Stimulated activated naive CD8-positive, alpha-beta T cell treated with anti-CD3 and anti-CD28 coated beads, Interleukin-15, Interleukin-2, amounts not matched to agents 100 U/mL and 50 U/mL, for 24 hours (primary cell): ENCODE results near the gene VAMP7.
"Not testable (repeated sequence)": the region's sequence is repeated elsewhere in the genome, so short reads cannot be mapped to it uniquely, and the experiment has no call there.

Experiments used
- ATAC-seq: fragments of 150-1000 bp; cut with Tn5 transposase; one replicate; pipeline ENCODE4 v1.10.0; 2021
- DNase-seq: peaks from one replicate; pipeline ENCODE4 v3.0.0; 2021

Gene VAMP7

GRCh38 chrX:155907661-155908060 lies 26.5 kb downstream of the VAMP7 start:
- not testable (repeated sequence) for DNase-seq, ATAC-seq

GRCh38 chrX:155923200-155923599 lies 42.1 kb downstream of the VAMP7 start:
- DNase-seq: no peak
- no peak for ATAC-seq

- not testable (repeated sequence) for DNase-seq, ATAC-seq
Measured at GRCh38 chrX:155930852-155931618, 49.9 kb downstream of the VAMP7 start.

GRCh38 chrX:155938132-155938531 lies 57.0 kb downstream of the VAMP7 start:
- no peak for DNase-seq
- ATAC-seq: no peak

- no peak for DNase-seq
- ATAC-seq: no peak
Measured at GRCh38 chrX:155949098-155949497, 68.0 kb downstream of the VAMP7 start.

GRCh38 chrX:155951237-155951789 lies 70.2 kb downstream of the VAMP7 start:
- DNase-seq (no peak), ATAC-seq (no peak)

- ATAC-seq (no peak), DNase-seq (no peak)
Measured at GRCh38 chrX:155953055-155953454, 71.9 kb downstream of the VAMP7 start.

GRCh38 chrX:155954793-155955192 lies 73.6 kb downstream of the VAMP7 start:
- ATAC-seq (no peak), DNase-seq (no peak)

- DNase-seq: no peak
- ATAC-seq: no peak
Measured at GRCh38 chrX:155956099-155956498, 75.0 kb downstream of the VAMP7 start.

GRCh38 chrX:155956649-155957048 lies 75.5 kb downstream of the VAMP7 start:
- DNase-seq (no peak), ATAC-seq (no peak)

- ATAC-seq: no peak
- no peak for DNase-seq
Measured at GRCh38 chrX:155957843-155958242, 76.7 kb downstream of the VAMP7 start.

- DNase-seq: no peak
- ATAC-seq: no peak
Measured at GRCh38 chrX:155959018-155959587, 78.0 kb downstream of the VAMP7 start.

GRCh38 chrX:155962906-155963305 lies 81.8 kb downstream of the VAMP7 start:
- ATAC-seq: no peak

GRCh38 chrX:155966876-155967275 lies 85.7 kb downstream of the VAMP7 start:
- DNase-seq (peak; percentile 19), ATAC-seq (peak; percentile 76)

More at GRCh38 chrX:155962906-155963305, 81.8 kb downstream of the VAMP7 start:
- no peak for DNase-seq

GRCh38 chrX:155967653-155968325 lies 86.6 kb downstream of the VAMP7 start:
- ATAC-seq (no peak), DNase-seq (no peak)

- no peak for DNase-seq
- no peak for ATAC-seq
Measured at GRCh38 chrX:155968326-155968661, 87.1 kb downstream of the VAMP7 start.

GRCh38 chrX:155968791-155969190 lies 87.6 kb downstream of the VAMP7 start:
- DNase-seq: no peak

GRCh38 chrX:155971658-155972057 lies 90.5 kb downstream of the VAMP7 start:
- not testable (repeated sequence) for DNase-seq, ATAC-seq

More at GRCh38 chrX:155968791-155969190, 87.6 kb downstream of the VAMP7 start:
- no peak for ATAC-seq

GRCh38 chrX:155972241-155972640 lies 91.1 kb downstream of the VAMP7 start:
- not testable (repeated sequence) for DNase-seq, ATAC-seq

- DNase-seq (no peak), ATAC-seq (no peak)
Measured at GRCh38 chrX:155983326-155983725, 102.2 kb downstream of the VAMP7 start.

- DNase-seq (no peak), ATAC-seq (no peak)
Measured at GRCh38 chrX:155985208-155985607, 104.1 kb downstream of the VAMP7 start.

GRCh38 chrX:155986995-155987394 lies 105.8 kb downstream of the VAMP7 start:
- DNase-seq, ATAC-seq: not testable (repeated sequence)

- ATAC-seq (no peak), DNase-seq (no peak)
Measured at GRCh38 chrX:155988859-155989258, 107.7 kb downstream of the VAMP7 start.
